GM20000 (cell line): ENCODE data around the gene STEAP3.
A peak's percentile ranks its signal among the peaks of the same experiment; 100 is the strongest.

ENCODE experiments used
- DNase-seq: peaks from one replicate; pipeline ENCODE4 v3.0.0; 2012; ENCODE audit warnings: low spot score
- CTCF ChIP-seq: IDR thresholded peaks from 2 replicates; pipeline ENCODE4 v1.5.1; 2012; ENCODE audit warnings: mild to moderate bottlenecking, control low read depth; ENCODE audit errors: extremely low read depth, missing control alignments

STEAP3 gene

GRCh38 chr2:119228136-119228535 lies 4.5 kb downstream of the STEAP3 start:
- TF ChIP-seq CTCF = no peak
- no peak for DNase-seq

- TF ChIP-seq CTCF = no peak
- no peak for DNase-seq
These were observed 5.3 kb downstream of the STEAP3 start for GRCh38 chr2:119228964-119229363.

GRCh38 chr2:119229716-119230115 lies 6.1 kb downstream of the STEAP3 start:
- TF ChIP-seq CTCF = no peak
- no peak for DNase-seq

- no peak for TF ChIP-seq CTCF
- DNase-seq = no peak
These were observed 6.9 kb downstream of the STEAP3 start for GRCh38 chr2:119230219-119231185.

- peak; percentile 66 for DNase-seq
- TF ChIP-seq CTCF = no peak
These were observed 8.5 kb downstream of the STEAP3 start for GRCh38 chr2:119231975-119232665.

- no peak for TF ChIP-seq CTCF
- DNase-seq = no peak
These were observed 9.0 kb downstream of the STEAP3 start for GRCh38 chr2:119232666-119232993.
